H9 (cell line): Measurements from ENCODE around the gene SEMA3G. TPM values are rescaled to one million over a fixed set of nuclear protein-coding genes. Genes with fewer than 3 reads are reported as not detected.

Experiments used
- DNase-seq: peaks from one replicate; pipeline ENCODE4 v3.0.0-alpha.2; 2017
- H2AFZ ChIP-seq: one replicate; pipeline ENCODE4 v1.6.1; 2013; ENCODE audit warnings: mild to moderate bottlenecking, low read length, control low read depth, moderate library complexity
- H2AK5ac ChIP-seq: 2 replicates; pipeline ENCODE4 v1.6.1; 2013; ENCODE audit warnings: low read length, control low read depth, mixed read lengths; ENCODE audit not compliant: insufficient read length
- H2BK120ac ChIP-seq: one replicate; pipeline ENCODE4 v1.6.1; 2013; ENCODE audit warnings: low read depth, mild to moderate bottlenecking, low read length, control low read depth, inconsistent platforms; ENCODE audit not compliant: poor library complexity, severe bottlenecking
- H2BK12ac ChIP-seq: 2 replicates; pipeline ENCODE4 v1.6.1; 2013; ENCODE audit warnings: low read length, control low read depth, mixed read lengths, low read depth; ENCODE audit not compliant: insufficient read length
- H2BK15ac ChIP-seq: 2 replicates; pipeline ENCODE4 v1.6.1; 2013; ENCODE audit warnings: low read depth, low read length, control low read depth
- H2BK20ac ChIP-seq: one replicate; pipeline ENCODE4 v1.6.1; 2013; ENCODE audit warnings: low read depth, mild to moderate bottlenecking, low read length, control low read depth, inconsistent platforms; ENCODE audit not compliant: poor library complexity, severe bottlenecking
- H2BK5ac ChIP-seq: 2 replicates; pipeline ENCODE4 v1.6.1; 2013; ENCODE audit warnings: low read length, control low read depth, mixed read lengths; ENCODE audit not compliant: insufficient read length
- H3K14ac ChIP-seq: 2 replicates; pipeline ENCODE4 v1.6.1; 2013; ENCODE audit warnings: low read length, control low read depth; ENCODE audit not compliant: insufficient read depth
- H3K18ac ChIP-seq: 2 replicates; pipeline ENCODE4 v1.6.1; 2013; ENCODE audit warnings: low read depth, mild to moderate bottlenecking, mixed read lengths, low read length, control low read depth; ENCODE audit not compliant: insufficient read length
- H3K23ac ChIP-seq: 2 replicates; pipeline ENCODE4 v1.6.1; 2013; ENCODE audit warnings: low read length, control low read depth, mixed read lengths, low read depth; ENCODE audit not compliant: insufficient read length
- H3K23me2 ChIP-seq: 2 replicates; pipeline ENCODE4 v1.6.1; 2013; ENCODE audit warnings: low read depth, mild to moderate bottlenecking, mixed read lengths, low read length, control low read depth; ENCODE audit not compliant: insufficient read length, poor library complexity, severe bottlenecking
- H3K27ac ChIP-seq: 2 replicates; pipeline ENCODE4 v1.5.1; 2013; ENCODE audit warnings: low read length, control low read depth, mixed read lengths, low read depth; ENCODE audit not compliant: insufficient read length
- H3K27me3 ChIP-seq: 2 replicates; pipeline ENCODE4 v1.6.1; 2013; ENCODE audit warnings: low read length, control low read depth, inconsistent platforms; ENCODE audit not compliant: insufficient read depth
- H3K4ac ChIP-seq: 2 replicates; pipeline ENCODE4 v1.6.1; 2013; ENCODE audit warnings: low read depth, mild to moderate bottlenecking, control low read depth, inconsistent platforms, low read length, moderate library complexity
- H3K4me1 ChIP-seq: 2 replicates; pipeline ENCODE4 v1.6.1; 2013; ENCODE audit warnings: low read length, control low read depth, inconsistent platforms; ENCODE audit not compliant: insufficient read depth
- H3K4me2 ChIP-seq: 2 replicates; pipeline ENCODE4 v1.6.1; 2013; ENCODE audit warnings: low read length, control low read depth, mixed read lengths; ENCODE audit not compliant: insufficient read length, insufficient read depth
- H3K56ac ChIP-seq: 2 replicates; pipeline ENCODE4 v1.6.1; 2013; ENCODE audit warnings: low read depth, mild to moderate bottlenecking, mixed read lengths, low read length, control low read depth; ENCODE audit not compliant: insufficient read length
- H3K79me1 ChIP-seq: 2 replicates; pipeline ENCODE4 v1.6.1; 2013; ENCODE audit warnings: low read depth, mild to moderate bottlenecking, moderate library complexity, low read length, control low read depth, inconsistent platforms; ENCODE audit not compliant: insufficient read depth, poor library complexity, severe bottlenecking
- H3K79me2 ChIP-seq: 2 replicates; pipeline ENCODE4 v1.6.1; 2013; ENCODE audit warnings: low read length, control low read depth, inconsistent platforms; ENCODE audit not compliant: insufficient read depth
- H3K9ac ChIP-seq: 2 replicates; pipeline ENCODE4 v1.6.1; 2013; ENCODE audit warnings: low read length, control low read depth, mixed read lengths; ENCODE audit not compliant: insufficient read length; ENCODE audit errors: extremely low read depth
- H3K9me3 ChIP-seq: one replicate; pipeline ENCODE4 v1.6.1; 2013; ENCODE audit warnings: low read depth, low read length, inconsistent platforms; ENCODE audit not compliant: control insufficient read depth
- H3T11ph ChIP-seq: one replicate; pipeline ENCODE4 v1.6.1; 2013; ENCODE audit warnings: mild to moderate bottlenecking, low read length, control low read depth, inconsistent platforms
- H4K20me1 ChIP-seq: one replicate; pipeline ENCODE4 v1.6.1; 2013; ENCODE audit not compliant: control insufficient read depth, insufficient read length, insufficient read depth
- H4K5ac ChIP-seq: 2 replicates; pipeline ENCODE4 v1.6.1; 2013; ENCODE audit warnings: low read depth, mild to moderate bottlenecking, mixed read lengths, low read length, control low read depth; ENCODE audit not compliant: insufficient read length
- H4K8ac ChIP-seq: replicated peaks from 2 replicates; pipeline ENCODE4 v1.6.1; 2013; ENCODE audit warnings: low read length, control low read depth, mixed read lengths, low read depth; ENCODE audit not compliant: insufficient read length
- H4K91ac ChIP-seq: 2 replicates; pipeline ENCODE4 v1.6.1; 2013; ENCODE audit warnings: low read depth, mild to moderate bottlenecking, moderate library complexity, mixed read lengths, low read length, control low read depth; ENCODE audit not compliant: insufficient read length
- H3K27ac Mint-ChIP-seq, 3 experiments: 2 replicates in 2 of 3; 3 replicates in 1 of 3; pipeline ENCODE4 v1.8.0; 2020 to 2021; ENCODE audit warnings: mixed read lengths in 3 of 3, mild to moderate bottlenecking in 1 of 3, moderate library complexity in 1 of 3
- H3K27me3 Mint-ChIP-seq: 2 replicates; pipeline ENCODE4 v1.8.0; 2021; ENCODE audit warnings: low read depth, mild to moderate bottlenecking, moderate library complexity, mixed read lengths
- H3K36me3 Mint-ChIP-seq, 3 experiments: 2 replicates in 2 of 3; 3 replicates in 1 of 3; pipeline ENCODE4 v1.8.0; 2020 to 2021; ENCODE audit warnings: low read depth in 3 of 3, mixed read lengths in 3 of 3; ENCODE audit not compliant: insufficient read depth in 1 of 3
- H3K4me1 Mint-ChIP-seq, 2 experiments: 2 replicates each; pipeline ENCODE4 v1.8.0; 2020; ENCODE audit warnings: mixed read lengths in 2 of 2
- H3K4me3 Mint-ChIP-seq, 2 experiments: 2 replicates in 1 of 2; 3 replicates in 1 of 2; pipeline ENCODE4 v1.8.0; 2020 to 2021; ENCODE audit warnings: mild to moderate bottlenecking in 2 of 2, mixed read lengths in 2 of 2, moderate library complexity in 1 of 2
- H3K9me3 Mint-ChIP-seq, 2 experiments: 2 replicates in 1 of 2; 3 replicates in 1 of 2; pipeline ENCODE4 v1.8.0; 2020; ENCODE audit warnings: mild to moderate bottlenecking in 2 of 2, mixed read lengths in 2 of 2, moderate library complexity in 1 of 2
- CTCF ChIP-seq: fragments of 200-600 bp; sonication (generic); conservative IDR thresholded peaks from 3 replicates; pipeline ENCODE4 v1.8.0; 2021; ENCODE audit warnings: antibody characterized with exemption, mild to moderate bottlenecking
- WGBS: extraction: QIAGEN DNeasy Blood & Tissue Kit; methylation state at CpG from one replicate; pipeline ENCODE4 v1.1.7; 2013; ENCODE audit warnings: missing lambda C conversion rate, low lambda C conversion rate, mixed read lengths; ENCODE audit not compliant: insufficient read length; ENCODE audit errors: extremely low coverage; 5-methylcytosine and 5-hydroxymethylcytosine counted together
- total RNA-seq: library from RNA; stranded (reverse); gene quantifications from 2 replicates; pipeline ENCODE4 v1.2.1, GENCODE V29; 2021

The SEMA3G gene
- total RNA-seq, 1 experiment from 2014 or later = 2.4 TPM

- DNase-seq = peak; percentile 18
- no peak overlapping the region for H3K4me3 Mint-ChIP-seq
Observed at GRCh38 chr3:52441772-52442332, 3.1 kb downstream of the SEMA3G start.

More at GRCh38 chr3:52441772-52442332, 3.1 kb downstream of the SEMA3G start:
- Histone ChIP-seq H2BK12ac (no peak overlapping the region), H3K9me3 (no peaks in the 10 kb centered on the region), H3K14ac (no peak overlapping the region), H4K5ac (no peak overlapping the region), H2BK20ac (no peak overlapping the region), H4K8ac (no peak overlapping the region), H3K4me1 (no peaks in the 10 kb centered on the region), H3K23ac (no peak overlapping the region), H3K79me1 (no peaks in the 10 kb centered on the region), H3K4ac (no peak overlapping the region), H4K20me1 (no peaks in the 10 kb centered on the region), H4K91ac (no peak overlapping the region), H3K27ac (no peak overlapping the region), H2AK5ac (no peak overlapping the region), H3K56ac (no peak overlapping the region), H2BK120ac (no peak overlapping the region), H3T11ph (no peak overlapping the region), H3K4me2 (no peak overlapping the region), H2BK5ac (no peak overlapping the region), H3K18ac (no peak overlapping the region), H2BK15ac (no peak overlapping the region), H2AFZ (no peak overlapping the region), H3K27me3 (no peaks in the 10 kb centered on the region), H3K23me2 (no peaks in the 10 kb centered on the region), H3K9ac (no peak overlapping the region), H3K79me2 (no peaks in the 10 kb centered on the region)
- H3K27me3 Mint-ChIP-seq = peaks cover 4% of the 10 kb centered on the region
- no peaks in the 10 kb centered on the region for H3K9me3 Mint-ChIP-seq
- peaks cover 5 to 11% of the 10 kb centered on the region in 2 experiments; a peak in 3 of 4 replicates for H3K4me1 Mint-ChIP-seq
- WGBS = no CpG with 5 or more reads among the region's 18 CpGs
- no peak overlapping the region; a peak in 1 of 7 replicates for H3K27ac Mint-ChIP-seq
- TF ChIP-seq CTCF = no peak
- no peaks in the 10 kb centered on the region; a peak in 1 of 7 replicates for H3K36me3 Mint-ChIP-seq
